IPS-11a (cell line): ENCODE results near the gene PDF.
"Not testable (repeated sequence)": the region's sequence is repeated elsewhere in the genome, so short reads cannot be mapped to it uniquely, and the experiment has no call there.

Source experiments
- H3K4me3 ChIP-seq: one replicate; pipeline ENCODE4 v1.5.1; 2013; ENCODE audit warnings: low read depth, low read length, control low read depth

PDF gene

GRCh38 chr16:69318177-69318910 is 12.0 kb downstream of the PDF start:
- H3K4me3 ChIP-seq, result no peak overlapping the region

DNA sequence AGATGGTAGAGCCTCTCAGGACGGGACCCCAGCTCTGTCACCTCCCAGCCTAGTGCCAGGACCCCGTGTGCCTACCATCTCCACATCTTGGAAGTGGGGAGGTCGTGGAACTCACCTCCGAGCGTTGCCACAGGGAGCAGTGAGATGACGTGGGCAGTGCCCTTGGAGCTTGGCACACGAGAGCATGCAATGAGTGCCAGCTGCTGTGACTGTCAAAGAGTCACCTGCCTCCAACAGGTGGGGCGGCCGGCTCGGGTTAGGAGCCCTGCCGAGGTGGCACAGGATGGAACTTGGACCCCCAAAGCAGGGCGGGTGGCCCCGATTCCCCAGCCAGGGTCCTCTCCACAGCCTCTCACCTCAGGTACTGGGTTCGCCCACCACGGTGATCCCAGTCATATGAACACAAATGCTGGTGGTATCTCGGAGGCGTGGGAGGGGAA is 13.8 kb downstream of the PDF start:
- H3K4me3 ChIP-seq, result no peak overlapping the region

DNA sequence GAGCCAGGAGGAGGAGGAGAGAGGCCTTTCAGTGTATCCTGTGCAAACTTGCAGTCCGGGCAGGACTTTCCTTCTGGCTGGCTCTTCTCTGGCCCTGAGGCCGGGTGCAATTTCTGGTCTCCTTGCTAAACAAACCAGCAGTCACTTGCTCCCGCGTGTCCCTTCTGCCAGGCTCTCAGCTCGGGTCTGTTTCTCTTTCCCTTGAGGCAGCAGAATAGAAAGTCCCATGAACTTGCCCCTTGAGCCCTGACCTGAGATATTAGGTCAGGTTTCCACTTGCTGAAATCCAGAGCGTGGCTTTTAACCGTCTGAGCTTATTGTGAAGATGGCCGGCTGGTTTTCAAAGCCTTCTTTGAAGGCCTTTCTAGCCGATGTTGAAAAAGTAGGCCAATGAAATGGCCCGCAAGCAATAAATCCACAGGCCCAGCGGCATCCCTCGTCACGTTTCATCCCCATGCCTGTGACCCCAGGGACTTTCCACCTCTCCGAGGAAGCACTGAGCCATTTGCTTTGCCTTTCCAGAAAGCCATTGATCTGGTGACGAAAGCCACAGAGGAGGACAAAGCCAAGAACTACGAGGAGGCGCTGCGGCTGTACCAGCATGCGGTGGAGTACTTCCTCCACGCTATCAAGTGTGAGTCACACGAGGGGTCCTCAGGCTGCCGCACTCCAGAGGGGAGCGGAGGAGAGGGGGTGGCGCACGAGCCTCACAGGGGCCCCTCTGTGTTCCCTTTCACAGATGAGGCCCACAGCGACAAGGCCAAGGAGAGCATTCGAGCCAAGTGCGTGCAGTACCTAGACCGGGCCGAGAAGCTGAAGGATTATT is 14.7 kb downstream of the PDF start:
- H3K4me3 ChIP-seq, result no peak overlapping the region

- H3K4me3 ChIP-seq, result no peak overlapping the region
Measured at GRCh38 chr16:69314534-69314933, 15.9 kb downstream of the PDF start.

DNA sequence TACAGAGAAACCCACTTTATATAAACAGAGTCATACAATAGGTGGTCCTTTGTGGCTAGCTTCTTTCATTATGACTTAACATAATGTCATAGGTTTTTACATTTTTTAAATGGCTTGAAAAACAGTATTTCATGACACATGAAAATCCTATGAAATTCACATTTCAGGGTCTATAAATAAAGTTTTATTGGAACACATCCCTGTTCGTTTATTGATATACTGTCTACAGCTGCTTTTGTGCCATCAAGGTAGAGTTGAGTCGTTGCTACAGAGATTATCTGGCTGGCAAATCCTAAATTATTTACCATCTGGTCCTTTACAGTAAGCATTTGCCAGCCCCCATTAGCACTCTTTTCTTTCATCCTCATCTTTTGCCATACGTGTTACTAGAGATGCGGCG is 16.9 kb downstream of the PDF start:
- H3K4me3 ChIP-seq, result no peak overlapping the region

GRCh38 chr16:69311533-69312387 is 18.6 kb downstream of the PDF start:
- peak overlapping the region; percentile 74 for H3K4me3 ChIP-seq

DNA sequence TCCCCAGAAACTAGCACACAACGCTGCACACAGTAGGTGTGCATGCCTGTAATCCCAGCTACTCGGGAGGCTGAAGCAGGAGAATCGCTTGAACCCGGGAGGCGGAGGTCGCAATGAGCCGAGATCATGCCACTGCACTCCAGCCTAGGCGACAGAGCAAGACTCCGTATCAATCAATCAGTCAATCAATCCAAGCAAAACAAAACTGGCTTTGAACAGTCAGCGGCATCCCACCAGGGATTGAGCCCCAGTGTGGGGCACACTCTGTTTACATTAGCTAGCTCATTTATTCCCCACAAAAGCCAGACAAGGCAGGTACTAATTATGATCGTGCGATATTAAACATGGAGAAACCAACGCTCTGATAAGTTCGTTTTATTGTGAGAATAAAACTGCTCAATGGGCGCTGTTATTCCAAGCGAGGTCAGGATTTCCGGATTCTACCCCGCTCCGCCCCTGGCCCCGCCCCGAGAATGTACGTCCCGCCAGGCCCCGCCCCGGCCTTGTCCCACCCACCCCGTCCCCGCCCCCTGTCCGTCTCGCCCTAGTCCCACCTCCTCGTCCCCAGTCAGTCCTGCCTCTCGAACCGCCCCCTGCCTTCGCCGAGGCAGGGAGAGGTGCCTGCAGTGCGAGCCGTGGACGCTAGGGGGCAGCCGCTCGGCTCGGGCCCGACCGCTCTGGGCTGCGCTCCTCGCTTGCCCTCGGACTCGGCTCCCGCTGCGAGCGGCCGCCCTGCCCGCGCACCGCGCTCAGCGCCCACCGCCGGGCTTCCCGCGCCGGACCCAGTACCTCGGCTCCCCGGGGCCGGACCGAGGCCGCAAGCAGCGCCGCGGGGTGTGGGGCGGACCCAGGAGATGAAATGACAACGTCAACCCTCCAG is 19.5 kb downstream of the PDF start, which contains the start of gene VPS4A:
Gene VPS4A (plus strand): TSS at position 698 of the 880 bp plus-strand sequence. CDS start 162 bp downstream, at position 860.
- H3K4me3 ChIP-seq, result peak within 1 kb of the TSS; percentile 74

DNA sequence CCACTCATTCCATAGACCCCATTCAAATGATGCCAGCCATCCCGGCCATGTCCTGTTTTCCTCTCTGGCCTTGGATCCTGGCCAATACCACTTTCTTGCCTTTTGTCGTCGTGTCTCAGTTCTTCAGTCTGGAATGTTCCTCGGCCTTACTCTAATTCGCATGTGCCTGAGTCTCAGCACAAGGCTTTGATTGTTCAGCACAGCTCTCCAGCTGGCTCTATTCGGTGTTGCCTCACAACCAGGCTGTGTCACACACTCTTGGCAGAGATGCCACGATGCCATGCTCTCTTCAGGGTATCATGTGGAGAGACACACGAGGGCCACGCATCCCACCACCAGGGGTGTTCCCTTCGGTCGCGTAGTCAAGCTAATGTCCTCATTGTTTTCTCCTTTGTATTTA is 21.1 kb downstream of the PDF start:
- no peak overlapping the region for H3K4me3 ChIP-seq

DNA sequence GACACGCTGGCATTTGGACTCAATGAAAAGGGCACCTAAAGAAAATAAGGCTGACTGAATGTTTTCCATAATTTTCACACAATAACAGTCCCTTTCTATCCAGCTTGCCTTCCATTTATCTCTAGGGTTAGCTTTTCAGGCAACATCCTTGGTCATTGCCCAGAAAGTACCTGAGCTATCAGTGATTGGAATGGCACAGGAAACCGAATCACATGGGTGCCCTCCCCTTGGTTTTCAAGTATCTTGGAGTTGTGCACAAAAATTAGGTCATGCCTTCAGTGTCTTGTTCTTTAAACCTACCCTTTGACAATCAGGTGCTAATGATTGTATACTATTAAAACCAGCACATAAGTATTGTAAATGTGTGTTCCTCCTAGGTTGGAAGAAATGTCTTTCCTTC is 22.5 kb downstream of the PDF start:
- no peak overlapping the region for H3K4me3 ChIP-seq

GRCh38 chr16:69307091-69307490 is 23.3 kb downstream of the PDF start:
- no peak overlapping the region for H3K4me3 ChIP-seq

GRCh38 chr16:69306031-69306430 is 24.4 kb downstream of the PDF start:
- H3K4me3 ChIP-seq, result no peak overlapping the region

DNA sequence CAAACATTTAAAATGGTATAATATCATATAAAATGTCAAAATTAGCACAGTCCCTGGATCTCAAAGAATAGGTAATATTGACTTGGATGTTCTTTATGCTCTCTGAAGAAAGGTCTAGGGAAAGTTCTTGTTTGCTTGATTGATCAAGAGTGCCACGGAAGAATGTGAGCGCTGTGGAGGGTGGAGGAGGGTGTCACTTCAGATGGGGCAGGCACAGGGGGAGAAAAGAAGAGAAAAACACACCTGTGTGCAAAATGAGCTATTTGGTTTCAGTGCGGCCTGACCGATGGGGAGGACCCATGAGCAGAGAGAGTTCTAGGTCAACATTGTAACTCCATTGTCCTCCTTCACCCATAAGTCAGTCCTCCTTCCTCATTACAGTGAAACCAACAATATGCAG is 28.1 kb downstream of the PDF start:
- no peak overlapping the region for H3K4me3 ChIP-seq

- H3K4me3 ChIP-seq, result no peak overlapping the region
Measured at GRCh38 chr16:69301861-69302260, 28.5 kb downstream of the PDF start.

- H3K4me3 ChIP-seq, result no peak overlapping the region
Measured at GRCh38 chr16:69301187-69301586, 29.2 kb downstream of the PDF start.

- no peak overlapping the region for H3K4me3 ChIP-seq
Measured at GRCh38 chr16:69298261-69298660, 32.1 kb downstream of the PDF start.

DNA sequence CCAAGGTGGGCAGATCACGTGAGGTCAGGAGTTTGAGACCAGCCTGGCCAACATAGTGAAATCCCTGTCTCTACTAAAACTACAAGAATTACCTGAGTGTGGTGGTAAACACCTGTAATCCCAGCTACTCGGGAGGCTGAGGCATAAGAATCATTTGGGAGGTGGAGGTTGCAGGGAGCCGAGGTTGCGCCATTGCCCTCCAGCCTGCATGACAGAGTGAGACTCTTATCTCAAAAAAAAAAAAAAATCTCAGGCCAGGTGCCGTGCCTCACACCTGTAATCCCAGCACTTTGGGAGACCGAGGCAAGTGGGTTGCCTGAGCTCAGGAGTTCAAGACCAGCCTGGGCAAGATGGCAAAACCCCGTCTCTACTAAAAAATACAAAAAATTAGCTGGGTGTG is 33.6 kb downstream of the PDF start:
- H3K4me3 ChIP-seq, result not testable (repeated sequence)

DNA sequence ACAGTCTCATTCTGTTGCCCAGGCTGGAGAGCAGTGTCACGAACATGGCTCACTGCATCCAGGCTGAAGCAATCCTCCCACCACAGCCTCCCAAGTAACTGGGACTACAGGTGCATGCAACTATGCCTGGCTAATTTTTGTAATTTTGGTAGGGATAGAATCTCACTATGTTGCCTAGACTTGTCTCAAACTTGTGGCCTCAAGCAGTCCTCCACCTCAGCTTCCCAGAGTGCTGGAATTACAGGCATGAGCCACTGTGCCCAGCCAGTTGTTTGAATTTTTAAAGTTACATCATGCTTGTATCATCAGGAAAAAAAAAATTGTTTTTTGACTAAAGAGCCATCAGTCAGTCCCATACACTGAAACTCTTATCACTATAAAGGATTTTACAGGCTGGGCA is 36.3 kb downstream of the PDF start:
- no peak overlapping the region for H3K4me3 ChIP-seq

GRCh38 chr16:69293401-69293800 is 37.0 kb downstream of the PDF start:
- no peak overlapping the region for H3K4me3 ChIP-seq

- H3K4me3 ChIP-seq, result not testable (repeated sequence)
Measured at GRCh38 chr16:69291657-69292056, 38.7 kb downstream of the PDF start.
